GM12873 (cell line): ENCODE results near the gene ITGB7.

Experiments
- CTCF ChIP-seq: IDR thresholded peaks from 2 replicates; pipeline ENCODE4 v1.5.1; 2012; ENCODE audit warnings: low read depth, mild to moderate bottlenecking, moderate library complexity, low read length, control low read depth; ENCODE audit not compliant: insufficient read depth; ENCODE audit errors: missing control alignments

The ITGB7 gene

DNA sequence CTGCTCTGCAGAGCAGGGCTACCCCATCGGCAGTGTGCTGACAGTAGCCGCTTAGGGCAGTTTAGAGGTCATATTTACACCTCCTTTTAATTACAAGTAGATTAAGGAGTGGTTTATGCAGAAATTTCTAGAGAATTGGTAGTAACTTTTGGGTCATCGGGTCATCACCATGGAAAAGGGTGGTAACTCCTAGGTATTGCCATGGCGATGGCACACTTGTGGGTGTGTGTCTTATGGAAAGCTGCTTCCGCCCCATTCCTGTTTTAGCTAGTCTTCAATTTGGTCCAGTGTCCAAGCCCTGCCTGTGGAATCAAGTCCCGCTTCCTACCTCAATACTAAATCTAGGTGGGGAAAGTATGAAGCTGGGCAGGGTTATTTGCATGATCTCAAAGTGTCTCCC, 56.0 kb downstream of the ITGB7 start:
- TF ChIP-seq CTCF = no peak

DNA sequence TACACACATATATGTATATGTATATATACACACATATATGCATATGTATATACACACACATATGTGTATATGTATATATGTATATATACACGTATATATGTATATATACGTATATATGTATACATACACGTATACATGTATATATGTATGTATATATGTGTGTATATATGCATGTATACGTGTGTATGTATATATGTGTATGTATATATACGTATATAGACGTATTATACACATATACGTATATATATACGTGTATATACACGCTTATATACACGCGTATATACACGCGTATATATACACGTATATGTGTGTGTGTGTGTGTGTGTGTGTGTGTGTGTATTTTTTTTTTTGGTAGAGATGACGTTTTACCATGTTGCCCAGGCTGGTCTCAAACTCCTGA, 59.4 kb downstream of the ITGB7 start:
- no peak for TF ChIP-seq CTCF

- no peak for TF ChIP-seq CTCF
Measured at GRCh38 chr12:53147181-53147580, 59.9 kb downstream of the ITGB7 start.

DNA sequence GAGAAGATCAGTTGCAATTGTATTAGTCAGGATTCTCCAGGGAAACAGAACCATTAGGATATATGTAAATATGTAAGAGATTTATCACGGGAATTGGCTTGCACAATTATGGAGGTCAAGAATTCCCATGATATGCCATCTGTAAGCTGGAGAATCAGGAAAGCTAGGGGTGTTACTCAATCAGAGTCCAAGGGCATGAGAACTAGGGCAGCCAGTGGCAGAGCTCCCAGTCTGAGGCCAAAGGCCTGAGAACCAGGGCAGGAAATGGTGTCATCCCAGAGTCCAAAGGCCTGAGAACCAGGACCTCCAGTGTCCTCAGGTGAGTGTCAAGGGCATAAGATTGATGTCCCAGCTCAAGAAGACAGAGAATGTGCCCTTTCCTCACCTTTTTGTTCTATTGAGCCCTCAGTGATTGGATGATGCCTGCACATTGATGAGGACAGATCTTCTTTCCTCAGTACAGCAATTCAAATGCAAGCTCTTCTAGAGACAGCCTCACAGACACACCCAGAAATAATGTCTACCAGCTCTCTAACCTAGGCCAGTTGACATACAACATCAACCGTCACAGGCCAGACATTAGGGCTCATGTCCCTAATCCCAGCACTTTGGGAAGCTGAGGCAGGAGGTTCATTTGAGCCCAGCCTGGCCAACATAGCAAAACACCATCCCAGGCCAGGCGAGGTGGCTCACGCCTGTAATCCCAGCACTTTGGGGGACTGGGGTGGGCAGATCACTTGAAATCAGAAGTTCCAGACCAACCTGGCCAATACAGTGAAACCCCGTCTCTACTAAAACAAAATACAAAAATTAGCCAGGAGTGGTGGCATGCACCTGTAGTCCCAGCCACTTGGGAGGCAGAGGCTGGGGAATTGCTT, 61.4 kb downstream of the ITGB7 start:
- no peak for TF ChIP-seq CTCF

DNA sequence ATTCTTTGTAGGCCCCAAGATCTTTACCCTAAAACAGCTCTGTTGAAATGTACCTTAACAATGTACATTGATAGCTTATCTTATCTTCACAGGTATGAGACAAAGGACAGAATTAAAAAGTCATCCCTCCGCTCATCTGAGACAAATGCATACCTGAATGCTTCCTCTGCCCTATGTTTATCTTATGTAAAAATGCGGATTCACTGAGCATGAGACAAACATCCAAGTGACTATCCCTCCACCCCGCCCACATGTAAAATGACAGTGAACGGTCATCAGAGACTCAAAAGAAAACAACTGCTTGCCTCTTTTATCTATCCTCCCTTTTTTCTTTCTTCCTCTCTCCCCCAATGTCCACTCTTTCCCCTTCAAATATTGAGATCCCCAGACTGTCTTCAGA, 63.7 kb downstream of the ITGB7 start:
- TF ChIP-seq CTCF = no peak
